Caco-2 (cell line): ENCODE results near the gene ZNF136. TPM values are rescaled to one million over a fixed set of nuclear protein-coding genes. Genes with fewer than 3 reads are reported as not detected.
A peak's percentile ranks its signal among the peaks of the same experiment; 100 is the strongest.

Source experiments
- BruUV-seq: library from RNA; stranded (reverse); fragments of 400-500 nt; replicated peaks from 2 replicates; lab custom pipeline; 2021; lab: Mats Ljungman, UMichigan
- CTCF ChIA-PET: fragments of 300-600 bp; sonication (Branson Sonifier 250); formaldehyde crosslinking; loops from one replicate; lab custom pipeline; 2022; ENCODE audit warnings: antibody characterized with exemption; lab: Charles Lee
- POLR2A ChIA-PET: fragments of 300-600 bp; sonication (Branson Sonifier 250); formaldehyde crosslinking; loops from one replicate; lab custom pipeline; 2022; ENCODE audit warnings: antibody characterized with exemption; lab: Charles Lee
- DNase-seq, 2 experiments: peaks; one replicate each; pipeline versions ENCODE4 v3.0.0 to v3.0.0-alpha.2; 2020 to 2022
- H3K27me3 ChIP-seq: replicated peaks from 2 replicates; pipeline ENCODE4 v1.6.0; 2011; ENCODE audit warnings: low read length; ENCODE audit not compliant: control insufficient read depth, insufficient read depth
- H3K36me3 ChIP-seq: 2 replicates; pipeline ENCODE4 v1.5.1; 2011; ENCODE audit warnings: low read length; ENCODE audit not compliant: control insufficient read depth, insufficient read depth
- H3K4me1 ChIP-seq: fragments of 250-450 bp; sonication (Bioruptor Pico); 2 replicates; pipeline ENCODE4 v1.5.1; 2020; ENCODE audit warnings: mild to moderate bottlenecking
- H3K4me3 ChIP-seq: 2 replicates; pipeline ENCODE4 v1.5.1; 2011; ENCODE audit warnings: low read depth, mild to moderate bottlenecking, control low read depth, low read length
- H3K9me3 ChIP-seq: fragments of 250-450 bp; sonication (Bioruptor Pico); 2 replicates; pipeline ENCODE4 v1.5.1; 2020; ENCODE audit warnings: mild to moderate bottlenecking, moderate library complexity
- H3K27ac Mint-ChIP-seq: one replicate; pipeline ENCODE4 v1.8.0; 2022; ENCODE audit warnings: mixed read lengths; ENCODE audit not compliant: unreplicated experiment
- H3K27me3 Mint-ChIP-seq: one replicate; pipeline ENCODE4 v1.8.0; 2022; ENCODE audit warnings: mixed read lengths; ENCODE audit not compliant: insufficient read depth, unreplicated experiment
- H3K36me3 Mint-ChIP-seq: one replicate; pipeline ENCODE4 v1.8.0; 2022; ENCODE audit warnings: mild to moderate bottlenecking, mixed read lengths; ENCODE audit not compliant: insufficient read depth, unreplicated experiment
- H3K4me1 Mint-ChIP-seq: one replicate; pipeline ENCODE4 v1.8.0; 2022; ENCODE audit warnings: low read depth, mixed read lengths; ENCODE audit not compliant: unreplicated experiment
- H3K4me3 Mint-ChIP-seq: one replicate; pipeline ENCODE4 v1.8.0; 2022; ENCODE audit warnings: mild to moderate bottlenecking, moderate library complexity, mixed read lengths; ENCODE audit not compliant: unreplicated experiment
- H3K9me3 Mint-ChIP-seq: one replicate; pipeline ENCODE4 v1.8.0; 2022; ENCODE audit warnings: mixed read lengths; ENCODE audit not compliant: unreplicated experiment
- intact Hi-C: fragments of 100-400 bp; cut with micrococcal nuclease; formaldehyde crosslinking; loops from one replicate; pipeline ENCODE4 v1.10.0; 2022; ENCODE audit not compliant: unreplicated experiment
- total RNA-seq: library from RNA; stranded (reverse); gene quantifications from 2 replicates; pipeline ENCODE4 v1.2.3, GENCODE V29; 2022
- TF ChIP-seq, protein P1 (sequence below), 2 experiments: fragments of 200-600 bp in 1 of 2; IDR thresholded peaks; 1 replicate in 1 of 2; 2 replicates in 1 of 2; pipeline versions ENCODE4 v1.5.1 to v1.8.0; 2011 to 2022; ENCODE audit warnings: antibody characterized with exemption in 1 of 2, control low read depth in 1 of 2, inconsistent platforms in 1 of 2, low read depth in 1 of 2, low read length in 1 of 2, mild to moderate bottlenecking in 1 of 2, moderate library complexity in 1 of 2; ENCODE audit not compliant: insufficient read depth in 1 of 2, severe bottlenecking in 1 of 2, unreplicated experiment in 1 of 2

Gene ZNF136
- total RNA-seq, 1 experiment from 2014 or later, result 3.6 TPM

GRCh38 chr19:12117201-12117970, 45.5 kb upstream of the ZNF136 start:
- no peaks in the 10 kb centered on the region for H3K36me3 Mint-ChIP-seq
- peaks cover 9% of the 10 kb centered on the region for H3K9me3 Mint-ChIP-seq
- H3K4me3 Mint-ChIP-seq, result no peak overlapping the region
- H3K27ac Mint-ChIP-seq, result no peak overlapping the region
- no peaks in the 10 kb centered on the region for H3K27me3 Mint-ChIP-seq
- TF ChIP-seq, protein P1, sequence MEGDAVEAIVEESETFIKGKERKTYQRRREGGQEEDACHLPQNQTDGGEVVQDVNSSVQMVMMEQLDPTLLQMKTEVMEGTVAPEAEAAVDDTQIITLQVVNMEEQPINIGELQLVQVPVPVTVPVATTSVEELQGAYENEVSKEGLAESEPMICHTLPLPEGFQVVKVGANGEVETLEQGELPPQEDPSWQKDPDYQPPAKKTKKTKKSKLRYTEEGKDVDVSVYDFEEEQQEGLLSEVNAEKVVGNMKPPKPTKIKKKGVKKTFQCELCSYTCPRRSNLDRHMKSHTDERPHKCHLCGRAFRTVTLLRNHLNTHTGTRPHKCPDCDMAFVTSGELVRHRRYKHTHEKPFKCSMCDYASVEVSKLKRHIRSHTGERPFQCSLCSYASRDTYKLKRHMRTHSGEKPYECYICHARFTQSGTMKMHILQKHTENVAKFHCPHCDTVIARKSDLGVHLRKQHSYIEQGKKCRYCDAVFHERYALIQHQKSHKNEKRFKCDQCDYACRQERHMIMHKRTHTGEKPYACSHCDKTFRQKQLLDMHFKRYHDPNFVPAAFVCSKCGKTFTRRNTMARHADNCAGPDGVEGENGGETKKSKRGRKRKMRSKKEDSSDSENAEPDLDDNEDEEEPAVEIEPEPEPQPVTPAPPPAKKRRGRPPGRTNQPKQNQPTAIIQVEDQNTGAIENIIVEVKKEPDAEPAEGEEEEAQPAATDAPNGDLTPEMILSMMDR (IDR thresholded peaks at IDR 0.05; ENCODE audit: insufficient read depth in 1 of 2, low read depth in 1 of 2, low read length in 1 of 2, severe bottlenecking in 1 of 2, unreplicated experiment in 1 of 2), result no peak
- Histone ChIP-seq H3K9me3 (peaks cover 9% of the 10 kb centered on the region; the same call in 1 of the 2 replicates), H3K4me1 (peaks cover 4% of the 10 kb centered on the region; the same call in 1 of the 2 replicates), H3K36me3 (no peaks in the 10 kb centered on the region), H3K27me3 (no peaks in the 10 kb centered on the region), H3K4me3 (no peak overlapping the region)
- ChIA-PET POLR2A (no interaction called here), CTCF (no interaction called here)
- DNase-seq, result no peak
- H3K4me1 Mint-ChIP-seq, result no peaks in the 10 kb centered on the region
- no TSS peak for BruUV-seq
- intact Hi-C loops, result no loop called here

- no peak for DNase-seq
- intact Hi-C loops, result no loop called here
- BruUV-seq, result no TSS peak
- H3K36me3 Mint-ChIP-seq, result peaks cover under 1% of the 10 kb centered on the region
- peaks cover 9% of the 10 kb centered on the region for H3K9me3 Mint-ChIP-seq
- no peak overlapping the region for H3K4me3 Mint-ChIP-seq
- no peaks in the 10 kb centered on the region for H3K36me3 ChIP-seq
- no peak overlapping the region for H3K4me3 ChIP-seq
- H3K27me3 Mint-ChIP-seq, result no peaks in the 10 kb centered on the region
- CTCF ChIA-PET, result interaction anchor here (0.6 kb wide), 1 partner anchor 14 kb away, joined by 4 read pairs; the partner anchor contains the start of gene ZNF20
- H3K27me3 ChIP-seq, result no peaks in the 10 kb centered on the region
- H3K4me1 ChIP-seq, result no peaks in the 10 kb centered on the region
- TF ChIP-seq, protein P1 (IDR thresholded peaks at IDR 0.05; ENCODE audit: insufficient read depth in 1 of 2, low read depth in 1 of 2, low read length in 1 of 2, severe bottlenecking in 1 of 2, unreplicated experiment in 1 of 2), result peak in 1 of 2 experiments; percentile 10
- no peak overlapping the region for H3K27ac Mint-ChIP-seq
- peaks cover 2% of the 10 kb centered on the region; the same call in 1 of the 2 replicates for H3K9me3 ChIP-seq
- no peaks in the 10 kb centered on the region for H3K4me1 Mint-ChIP-seq
- POLR2A ChIA-PET, result no interaction called here
These were observed 36.2 kb upstream of the ZNF136 start for GRCh38 chr19:12126707-12127106.

DNA sequence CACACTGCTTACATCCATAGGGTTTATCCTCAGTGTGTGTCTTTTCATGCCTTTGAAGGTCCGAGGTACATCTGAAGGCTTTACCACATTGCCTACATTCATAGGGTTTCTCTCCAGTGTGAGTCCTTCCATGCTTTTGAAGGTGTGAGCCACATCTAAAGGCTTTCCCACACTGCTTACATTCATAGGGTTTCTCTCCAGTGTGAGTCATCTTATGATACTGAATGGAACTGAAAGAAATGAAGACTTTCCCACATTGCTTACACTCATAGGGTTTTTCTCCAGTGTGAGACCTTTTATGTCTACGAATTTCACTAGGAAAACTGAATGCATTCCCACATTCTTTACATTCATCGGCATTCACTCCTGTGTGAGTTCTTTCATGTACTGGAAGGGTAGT, 29.8 kb upstream of the ZNF136 start:
- intact Hi-C loops, result no loop called here
- Mint-ChIP-seq H3K9me3 (peaks cover 3% of the 10 kb centered on the region), H3K36me3 (peaks cover 60% of the 10 kb centered on the region), H3K4me1 (no peaks in the 10 kb centered on the region), H3K27me3 (no peaks in the 10 kb centered on the region), H3K27ac (no peak overlapping the region), H3K4me3 (no peak overlapping the region)
- Histone ChIP-seq H3K4me1 (no peaks in the 10 kb centered on the region), H3K4me3 (no peak overlapping the region), H3K27me3 (no peaks in the 10 kb centered on the region), H3K36me3 (peaks cover 8% of the 10 kb centered on the region), H3K9me3 (peaks cover 17% of the 10 kb centered on the region)
- DNase-seq, result no peak
- ChIA-PET CTCF (no interaction called here), POLR2A (no interaction called here)
- no TSS peak for BruUV-seq
- TF ChIP-seq, protein P1 (IDR thresholded peaks at IDR 0.05; ENCODE audit: insufficient read depth in 1 of 2, low read depth in 1 of 2, low read length in 1 of 2, severe bottlenecking in 1 of 2, unreplicated experiment in 1 of 2), result no peak
